ENCODE measurements around the gene DENND4C.
A peak's percentile ranks its signal among the peaks of the same experiment; 100 is the strongest.

DENND4C gene

GRCh38 chr9:19200229-19200628 is 30.3 kb upstream of the DENND4C start:
- Histone ChIP-seq H3K4me2 (ENCODE audit: insufficient read depth, low read length, poor library complexity, severe bottlenecking) (no peak overlapping the region), H2BK120ac (ENCODE audit: low read depth, low read length) (no peak overlapping the region), H3K9me3 (replicated peaks in 1 of 2; ENCODE audit: control insufficient read depth in 2 of 2, insufficient read depth in 1 of 2, low read depth in 1 of 2, low read length in 2 of 2) (no peaks in the 10 kb centered on the region), H2AK5ac (ENCODE audit: low read depth, low read length) (no peak overlapping the region), H3K18ac (ENCODE audit: low read length) (no peak overlapping the region), H2BK5ac (ENCODE audit: low read length) (no peak overlapping the region), H3K14ac (ENCODE audit: low read length) (no peak overlapping the region), H3K4ac (ENCODE audit: low read length) (no peak overlapping the region), H3K27me3 (ENCODE audit: control insufficient read depth in 3 of 3, insufficient read depth in 3 of 3, low read depth in 1 of 3, low read length in 3 of 3) (no peaks in the 10 kb centered on the region), H4K91ac (ENCODE audit: low read depth, low read length, poor library complexity) (no peak overlapping the region), H4K8ac (ENCODE audit: low read depth, low read length) (no peak overlapping the region), H3K9ac (ENCODE audit: low read depth, low read length, poor library complexity) (no peak overlapping the region), H3K27ac (replicated peaks; ENCODE audit: low read length) (no peak overlapping the region), H3K79me1 (ENCODE audit: low read depth, low read length) (no peaks in the 10 kb centered on the region), H2AFZ (ENCODE audit: low read length) (no peak overlapping the region), H3K4me3 (ENCODE audit: low read length in 2 of 2) (no peak overlapping the region), H2BK12ac (ENCODE audit: low read length) (no peak overlapping the region), H2BK15ac (ENCODE audit: low read length) (no peak overlapping the region), H3K23ac (ENCODE audit: low read depth, low read length, poor library complexity) (no peak overlapping the region), H3K4me1 (ENCODE audit: control insufficient read depth in 2 of 2, insufficient read depth in 1 of 2, low read depth in 1 of 2, low read length in 2 of 2) (peaks cover 0 to 2% of the 10 kb centered on the region in 2 donors), H3K36me3 (replicated peaks in 1 of 2; ENCODE audit: control insufficient read depth in 2 of 2, insufficient read depth in 2 of 2, low read length in 2 of 2) (no peaks in the 10 kb centered on the region)
- no peak for DNase-seq (ENCODE audit: low spot score)
- WGBS, 2 donors (ENCODE audit: extremely low coverage in 2 of 2, insufficient read length in 2 of 2, insufficient replicate concordance in 1 of 2), result no CpG with 5 or more reads among the region's 8 CpGs

DNA sequence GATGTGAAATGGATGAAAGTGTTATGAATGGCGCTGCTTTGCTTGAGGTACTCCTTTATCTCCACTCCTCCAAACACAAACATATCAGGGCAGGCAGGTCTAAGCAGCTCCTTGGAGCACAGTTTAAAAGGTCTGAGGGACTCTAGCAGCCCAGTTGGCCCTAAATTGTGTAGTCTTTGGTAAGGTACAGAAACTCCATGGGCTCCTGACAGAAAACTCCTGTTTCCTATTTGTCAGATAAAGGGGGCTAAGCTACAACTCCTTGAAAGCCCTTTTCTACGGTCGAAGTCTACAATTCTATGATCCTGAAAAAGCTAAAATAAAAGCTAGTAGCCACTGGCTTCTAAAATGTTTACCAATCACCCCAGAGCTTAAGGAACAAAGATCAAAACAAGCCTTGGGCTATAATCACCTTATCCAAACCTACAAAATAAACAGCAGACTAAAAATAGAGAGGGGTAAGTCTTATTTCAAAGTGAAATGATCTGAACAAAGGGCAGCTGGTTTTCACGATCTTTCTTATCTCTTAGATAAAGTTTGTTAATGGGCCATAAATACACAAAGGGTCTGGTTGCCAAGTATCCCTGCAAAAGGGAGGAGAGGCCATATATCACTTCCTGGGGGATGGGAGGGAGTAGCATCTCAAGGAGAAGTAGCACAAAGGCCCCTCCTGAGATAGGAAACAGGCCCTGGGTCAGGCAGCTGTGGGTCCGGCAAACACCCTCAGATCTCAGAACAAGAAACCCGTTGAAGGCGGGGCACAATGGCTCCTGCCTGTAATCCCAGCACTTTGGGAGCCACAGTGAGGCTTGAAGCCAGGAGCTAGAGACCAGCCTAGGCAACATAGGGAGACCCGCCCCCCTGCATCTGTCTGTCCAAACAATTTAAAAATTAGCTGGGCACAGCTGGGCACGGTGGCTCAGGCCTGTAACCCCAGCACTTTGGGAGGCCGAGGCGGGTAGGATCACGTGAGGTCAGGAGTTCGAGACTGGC is 28.3 kb upstream of the DENND4C start:
- no peak overlapping the region for H2BK12ac ChIP-seq (ENCODE audit: low read length)
- H2BK15ac ChIP-seq (ENCODE audit: low read length), result no peak overlapping the region
- H3K4me2 ChIP-seq (ENCODE audit: insufficient read depth, low read length, poor library complexity, severe bottlenecking), result no peak overlapping the region
- no peak overlapping the region for H3K14ac ChIP-seq (ENCODE audit: low read length)
- H3K36me3 ChIP-seq (replicated peaks in 1 of 2; ENCODE audit: control insufficient read depth in 2 of 2, insufficient read depth in 2 of 2, low read length in 2 of 2), result no peaks in the 10 kb centered on the region
- peaks cover 0 to 2% of the 10 kb centered on the region in 2 donors for H3K4me1 ChIP-seq (ENCODE audit: control insufficient read depth in 2 of 2, insufficient read depth in 1 of 2, low read depth in 1 of 2, low read length in 2 of 2)
- no peak overlapping the region for H3K18ac ChIP-seq (ENCODE audit: low read length)
- no peak overlapping the region for H4K91ac ChIP-seq (ENCODE audit: low read depth, low read length, poor library complexity)
- H2BK120ac ChIP-seq (ENCODE audit: low read depth, low read length), result no peak overlapping the region
- H4K8ac ChIP-seq (ENCODE audit: low read depth, low read length), result no peak overlapping the region
- H3K27ac ChIP-seq (replicated peaks; ENCODE audit: low read length), result no peak overlapping the region
- no peak overlapping the region for H3K4ac ChIP-seq (ENCODE audit: low read length)
- no peaks in the 10 kb centered on the region for H3K79me1 ChIP-seq (ENCODE audit: low read depth, low read length)
- no peak overlapping the region for H2BK5ac ChIP-seq (ENCODE audit: low read length)
- H2AK5ac ChIP-seq (ENCODE audit: low read depth, low read length), result no peak overlapping the region
- peak overlapping the region; percentile 74 for H2AFZ ChIP-seq (ENCODE audit: low read length)
- H3K23ac ChIP-seq (ENCODE audit: low read depth, low read length, poor library complexity), result no peak overlapping the region
- WGBS, 2 donors (ENCODE audit: extremely low coverage in 2 of 2, insufficient read length in 2 of 2, insufficient replicate concordance in 1 of 2), result no CpG with 5 or more reads among the region's 13 CpGs
- H3K27me3 ChIP-seq (ENCODE audit: control insufficient read depth in 3 of 3, insufficient read depth in 3 of 3, low read depth in 1 of 3, low read length in 3 of 3), result no peaks in the 10 kb centered on the region
- no peaks in the 10 kb centered on the region for H3K9me3 ChIP-seq (replicated peaks in 1 of 2; ENCODE audit: control insufficient read depth in 2 of 2, insufficient read depth in 1 of 2, low read depth in 1 of 2, low read length in 2 of 2)
- no peak overlapping the region for H3K4me3 ChIP-seq (ENCODE audit: low read length in 2 of 2)
- no peak overlapping the region for H3K9ac ChIP-seq (ENCODE audit: low read depth, low read length, poor library complexity)
- DNase-seq (ENCODE audit: low spot score), result no peak

GRCh38 chr9:19203058-19203457 is 27.4 kb upstream of the DENND4C start:
- Histone ChIP-seq H2AK5ac (ENCODE audit: low read depth, low read length) (no peak overlapping the region), H3K36me3 (replicated peaks in 1 of 2; ENCODE audit: control insufficient read depth in 2 of 2, insufficient read depth in 2 of 2, low read length in 2 of 2) (no peaks in the 10 kb centered on the region), H3K27me3 (ENCODE audit: control insufficient read depth in 3 of 3, insufficient read depth in 3 of 3, low read depth in 1 of 3, low read length in 3 of 3) (no peaks in the 10 kb centered on the region), H3K27ac (replicated peaks; ENCODE audit: low read length) (no peak overlapping the region), H3K4me3 (ENCODE audit: low read length in 2 of 2) (no peak overlapping the region), H3K9ac (ENCODE audit: low read depth, low read length, poor library complexity) (no peak overlapping the region), H3K14ac (ENCODE audit: low read length) (no peak overlapping the region), H4K8ac (ENCODE audit: low read depth, low read length) (no peak overlapping the region), H3K4me2 (ENCODE audit: insufficient read depth, low read length, poor library complexity, severe bottlenecking) (no peak overlapping the region), H3K9me3 (replicated peaks in 1 of 2; ENCODE audit: control insufficient read depth in 2 of 2, insufficient read depth in 1 of 2, low read depth in 1 of 2, low read length in 2 of 2) (no peaks in the 10 kb centered on the region), H2BK5ac (ENCODE audit: low read length) (no peak overlapping the region), H2BK15ac (ENCODE audit: low read length) (no peak overlapping the region), H3K18ac (ENCODE audit: low read length) (no peak overlapping the region), H4K91ac (ENCODE audit: low read depth, low read length, poor library complexity) (no peak overlapping the region), H3K4me1 (ENCODE audit: control insufficient read depth in 2 of 2, insufficient read depth in 1 of 2, low read depth in 1 of 2, low read length in 2 of 2) (peaks cover 0 to 2% of the 10 kb centered on the region in 2 donors), H3K23ac (ENCODE audit: low read depth, low read length, poor library complexity) (no peak overlapping the region), H2BK120ac (ENCODE audit: low read depth, low read length) (no peak overlapping the region), H2AFZ (ENCODE audit: low read length) (no peak overlapping the region), H2BK12ac (ENCODE audit: low read length) (no peak overlapping the region), H3K4ac (ENCODE audit: low read length) (no peak overlapping the region), H3K79me1 (ENCODE audit: low read depth, low read length) (no peaks in the 10 kb centered on the region)
- no CpG with 5 or more reads among the region's 5 CpGs for WGBS, 2 donors (ENCODE audit: extremely low coverage in 2 of 2, insufficient read length in 2 of 2, insufficient replicate concordance in 1 of 2)
- no peak for DNase-seq (ENCODE audit: low spot score)

- no peak overlapping the region for H2BK5ac ChIP-seq (ENCODE audit: low read length)
- no peak overlapping the region for H4K8ac ChIP-seq (ENCODE audit: low read depth, low read length)
- H4K91ac ChIP-seq (ENCODE audit: low read depth, low read length, poor library complexity), result no peak overlapping the region
- no peak overlapping the region for H3K4me3 ChIP-seq (ENCODE audit: low read length in 2 of 2)
- no peak overlapping the region for H3K27ac ChIP-seq (replicated peaks; ENCODE audit: low read length)
- H2BK120ac ChIP-seq (ENCODE audit: low read depth, low read length), result no peak overlapping the region
- H3K4me1 ChIP-seq (ENCODE audit: control insufficient read depth in 2 of 2, insufficient read depth in 1 of 2, low read depth in 1 of 2, low read length in 2 of 2), result no peaks in the 10 kb centered on the region
- H2BK15ac ChIP-seq (ENCODE audit: low read length), result no peak overlapping the region
- no peak overlapping the region for H3K4me2 ChIP-seq (ENCODE audit: insufficient read depth, low read length, poor library complexity, severe bottlenecking)
- no peaks in the 10 kb centered on the region for H3K27me3 ChIP-seq (ENCODE audit: control insufficient read depth in 3 of 3, insufficient read depth in 3 of 3, low read depth in 1 of 3, low read length in 3 of 3)
- H3K14ac ChIP-seq (ENCODE audit: low read length), result no peak overlapping the region
- H2AFZ ChIP-seq (ENCODE audit: low read length), result no peak overlapping the region
- H2AK5ac ChIP-seq (ENCODE audit: low read depth, low read length), result no peak overlapping the region
- WGBS, 2 donors (ENCODE audit: extremely low coverage in 2 of 2, insufficient read length in 2 of 2, insufficient replicate concordance in 1 of 2), result no CpG with 5 or more reads among the region's 1 CpG
- H3K79me1 ChIP-seq (ENCODE audit: low read depth, low read length), result no peaks in the 10 kb centered on the region
- H2BK12ac ChIP-seq (ENCODE audit: low read length), result no peak overlapping the region
- H3K36me3 ChIP-seq (replicated peaks in 1 of 2; ENCODE audit: control insufficient read depth in 2 of 2, insufficient read depth in 2 of 2, low read length in 2 of 2), result no peaks in the 10 kb centered on the region
- no peak overlapping the region for H3K4ac ChIP-seq (ENCODE audit: low read length)
- no peak overlapping the region for H3K23ac ChIP-seq (ENCODE audit: low read depth, low read length, poor library complexity)
- H3K9ac ChIP-seq (ENCODE audit: low read depth, low read length, poor library complexity), result no peak overlapping the region
- H3K18ac ChIP-seq (ENCODE audit: low read length), result no peak overlapping the region
- H3K9me3 ChIP-seq (replicated peaks in 1 of 2; ENCODE audit: control insufficient read depth in 2 of 2, insufficient read depth in 1 of 2, low read depth in 1 of 2, low read length in 2 of 2), result no peaks in the 10 kb centered on the region
- DNase-seq (ENCODE audit: low spot score), result no peak
Observed at GRCh38 chr9:19208653-19209052, 21.8 kb upstream of the DENND4C start.
